Nephron (organoid): ENCODE data around the gene CHID1.

Experiments
- H3K27ac Mint-ChIP-seq, 3 experiments: 2 replicates each; pipeline ENCODE4 v1.8.0; 2020; ENCODE audit warnings: mixed read lengths in 3 of 3, mild to moderate bottlenecking in 2 of 3, moderate library complexity in 1 of 3
- H3K27me3 Mint-ChIP-seq: 2 replicates; pipeline ENCODE4 v1.8.0; 2021; ENCODE audit warnings: low read depth, mild to moderate bottlenecking, moderate library complexity, mixed read lengths
- H3K36me3 Mint-ChIP-seq: 2 replicates; pipeline ENCODE4 v1.8.0; 2020; ENCODE audit warnings: low read depth, mixed read lengths
- H3K4me1 Mint-ChIP-seq: 2 replicates; pipeline ENCODE4 v1.8.0; 2020; ENCODE audit warnings: mixed read lengths
- H3K4me3 Mint-ChIP-seq, 3 experiments: 2 replicates each; pipeline ENCODE4 v1.8.0; 2020; ENCODE audit warnings: mild to moderate bottlenecking in 3 of 3, mixed read lengths in 3 of 3, moderate library complexity in 2 of 3
- H3K9me3 Mint-ChIP-seq: 2 replicates; pipeline ENCODE4 v1.8.0; 2020; ENCODE audit warnings: mixed read lengths
- TF ChIP-seq, protein P1 (sequence below), 3 experiments: fragments of 200-600 bp; sonication (generic); IDR thresholded peaks; one replicate each; pipeline ENCODE4 v1.5.0; 2021; ENCODE audit warnings: antibody characterized with exemption in 3 of 3; ENCODE audit not compliant: unreplicated experiment in 3 of 3

The CHID1 gene

DNA sequence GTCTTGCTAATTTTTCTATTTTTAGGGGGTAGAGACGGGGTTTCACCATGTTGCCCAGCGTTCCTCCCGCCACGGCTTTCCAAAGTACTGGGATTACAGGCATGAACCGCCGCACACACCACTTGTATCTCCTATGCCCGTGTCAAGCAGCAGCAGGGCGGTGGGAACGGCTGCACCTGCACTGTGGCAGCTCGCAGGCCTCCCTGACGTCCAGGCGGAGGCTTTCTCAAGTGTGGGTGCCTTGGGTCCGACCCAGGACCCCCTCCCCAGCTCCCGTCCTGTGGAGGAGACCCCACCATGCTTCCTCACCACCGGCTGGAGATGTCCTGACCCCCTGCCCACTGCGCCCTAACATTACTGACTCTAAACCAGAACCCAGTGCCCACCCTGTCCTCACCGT is 42.2 kb downstream of the CHID1 start:
- peaks cover 4% of the 10 kb centered on the region for H3K4me1 Mint-ChIP-seq

DNA sequence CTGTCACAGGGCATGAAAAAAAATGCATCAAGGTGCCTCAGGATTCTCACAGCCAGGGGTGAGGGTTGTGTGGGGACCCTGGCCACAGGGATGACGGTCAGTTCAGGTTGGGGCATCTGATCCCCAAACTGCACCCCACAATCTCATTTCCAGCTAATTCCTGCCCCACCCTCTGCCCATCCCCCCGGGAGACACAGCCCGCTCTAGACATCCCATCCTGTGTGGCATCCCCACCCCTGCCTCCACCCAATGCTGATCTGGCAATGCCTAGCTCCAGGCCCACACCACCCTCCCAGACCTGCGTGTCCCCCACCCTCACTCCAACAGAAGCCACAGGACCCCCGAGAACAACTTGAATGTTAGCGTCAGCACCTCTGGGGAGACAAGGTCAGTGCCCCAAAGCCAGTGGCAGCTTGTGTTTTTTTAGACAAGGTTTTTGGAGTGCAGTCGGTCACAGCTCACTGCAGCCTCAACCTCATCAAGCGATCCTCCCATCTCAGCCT is 42.7 kb downstream of the CHID1 start:
- Mint-ChIP-seq H3K4me1 (peaks cover 5% of the 10 kb centered on the region), H3K27me3 (no peaks in the 10 kb centered on the region), H3K9me3 (no peaks in the 10 kb centered on the region), H3K4me3 (no peak overlapping the region), H3K27ac (no peak overlapping the region), H3K36me3 (no peaks in the 10 kb centered on the region)
- TF ChIP-seq, protein P1, sequence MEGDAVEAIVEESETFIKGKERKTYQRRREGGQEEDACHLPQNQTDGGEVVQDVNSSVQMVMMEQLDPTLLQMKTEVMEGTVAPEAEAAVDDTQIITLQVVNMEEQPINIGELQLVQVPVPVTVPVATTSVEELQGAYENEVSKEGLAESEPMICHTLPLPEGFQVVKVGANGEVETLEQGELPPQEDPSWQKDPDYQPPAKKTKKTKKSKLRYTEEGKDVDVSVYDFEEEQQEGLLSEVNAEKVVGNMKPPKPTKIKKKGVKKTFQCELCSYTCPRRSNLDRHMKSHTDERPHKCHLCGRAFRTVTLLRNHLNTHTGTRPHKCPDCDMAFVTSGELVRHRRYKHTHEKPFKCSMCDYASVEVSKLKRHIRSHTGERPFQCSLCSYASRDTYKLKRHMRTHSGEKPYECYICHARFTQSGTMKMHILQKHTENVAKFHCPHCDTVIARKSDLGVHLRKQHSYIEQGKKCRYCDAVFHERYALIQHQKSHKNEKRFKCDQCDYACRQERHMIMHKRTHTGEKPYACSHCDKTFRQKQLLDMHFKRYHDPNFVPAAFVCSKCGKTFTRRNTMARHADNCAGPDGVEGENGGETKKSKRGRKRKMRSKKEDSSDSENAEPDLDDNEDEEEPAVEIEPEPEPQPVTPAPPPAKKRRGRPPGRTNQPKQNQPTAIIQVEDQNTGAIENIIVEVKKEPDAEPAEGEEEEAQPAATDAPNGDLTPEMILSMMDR (IDR thresholded peaks at IDR 0.05; ENCODE audit: unreplicated experiment in 3 of 3) = no peak

More for the DNA sequence above, 42.2 kb downstream of the CHID1 start:
- Mint-ChIP-seq H3K9me3 (no peaks in the 10 kb centered on the region), H3K27ac (no peak overlapping the region), H3K27me3 (no peaks in the 10 kb centered on the region), H3K4me3 (no peak overlapping the region), H3K36me3 (peaks cover 3% of the 10 kb centered on the region)
- TF ChIP-seq, protein P1 (IDR thresholded peaks at IDR 0.05; ENCODE audit: unreplicated experiment in 3 of 3) = no peak

DNA sequence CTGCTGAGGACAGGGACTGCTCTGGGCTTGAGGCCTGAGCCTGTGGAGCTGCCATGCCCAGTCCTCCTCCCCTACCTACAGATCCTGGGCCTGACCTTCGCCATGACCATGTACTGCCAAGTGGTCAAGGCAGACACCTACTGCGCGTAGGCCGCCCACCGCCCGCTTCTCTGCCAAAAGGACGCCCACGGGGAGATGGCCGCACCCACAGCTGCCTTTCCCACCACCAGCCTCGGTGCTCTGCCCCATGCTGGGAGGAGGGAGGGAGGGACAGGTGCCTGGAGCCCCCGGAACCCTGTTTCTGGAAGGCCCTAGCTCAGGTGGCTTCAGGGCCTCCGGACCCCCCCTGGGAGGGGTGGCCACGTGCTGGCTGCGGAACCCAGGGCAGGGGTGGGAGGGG is 44.1 kb downstream of the CHID1 start:
- no peaks in the 10 kb centered on the region for H3K27me3 Mint-ChIP-seq
- H3K9me3 Mint-ChIP-seq = no peaks in the 10 kb centered on the region
- no peaks in the 10 kb centered on the region for H3K36me3 Mint-ChIP-seq
- peaks cover 11% of the 10 kb centered on the region for H3K4me1 Mint-ChIP-seq
- H3K27ac Mint-ChIP-seq = no peak overlapping the region
- no peak overlapping the region for H3K4me3 Mint-ChIP-seq
- TF ChIP-seq, protein P1 (IDR thresholded peaks at IDR 0.05; ENCODE audit: unreplicated experiment in 3 of 3) = no peak

DNA sequence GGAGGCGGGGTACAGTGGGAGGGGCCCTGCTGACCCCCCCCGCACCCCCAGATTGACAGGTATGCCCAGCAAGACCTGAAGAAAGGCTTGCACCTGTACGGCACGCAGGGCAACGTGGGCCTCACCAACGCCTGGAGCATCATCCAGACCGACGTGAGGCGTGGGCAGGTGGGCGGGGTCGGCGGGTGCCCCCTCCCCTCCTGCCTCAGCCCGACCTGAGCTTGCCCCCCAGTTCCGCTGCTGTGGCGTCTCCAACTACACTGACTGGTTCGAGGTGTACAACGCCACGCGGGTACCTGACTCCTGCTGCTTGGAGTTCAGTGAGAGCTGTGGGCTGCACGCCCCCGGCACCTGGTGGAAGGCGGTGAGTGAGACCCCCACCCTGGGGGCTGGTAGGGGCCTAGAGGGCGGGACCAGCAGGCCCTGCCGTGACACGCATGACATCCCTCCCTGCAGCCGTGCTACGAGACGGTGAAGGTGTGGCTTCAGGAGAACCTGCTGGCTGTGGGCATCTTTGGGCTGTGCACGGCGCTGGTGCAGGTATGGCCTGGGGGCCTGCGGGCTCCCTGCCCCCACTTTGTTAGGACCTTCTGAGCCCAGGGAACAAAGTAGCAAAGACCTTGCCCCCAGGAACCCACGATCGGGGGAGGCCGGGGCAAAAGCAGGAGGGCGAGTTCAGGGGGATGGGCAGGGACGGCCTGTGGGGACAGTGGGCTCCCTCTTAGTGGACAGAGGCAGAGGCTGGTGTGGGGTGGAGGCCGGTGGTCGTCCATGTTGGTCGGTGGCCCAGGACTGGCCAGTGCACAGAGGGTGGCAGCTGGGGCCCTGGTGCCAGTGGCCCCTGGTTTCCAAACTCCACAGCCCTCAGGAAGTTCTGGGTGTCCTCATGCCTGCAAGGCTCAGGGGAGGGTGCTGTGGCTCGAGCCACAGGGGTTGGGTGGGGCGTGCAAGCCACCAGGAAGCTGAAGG is 44.9 kb downstream of the CHID1 start:
- peaks cover 12% of the 10 kb centered on the region for H3K4me1 Mint-ChIP-seq
- H3K27me3 Mint-ChIP-seq = no peaks in the 10 kb centered on the region
- H3K9me3 Mint-ChIP-seq = no peaks in the 10 kb centered on the region
- H3K36me3 Mint-ChIP-seq = no peaks in the 10 kb centered on the region
- no peak overlapping the region for H3K27ac Mint-ChIP-seq
- TF ChIP-seq, protein P1 (IDR thresholded peaks at IDR 0.05; ENCODE audit: unreplicated experiment in 3 of 3) = no peak
- H3K4me3 Mint-ChIP-seq = no peak overlapping the region

DNA sequence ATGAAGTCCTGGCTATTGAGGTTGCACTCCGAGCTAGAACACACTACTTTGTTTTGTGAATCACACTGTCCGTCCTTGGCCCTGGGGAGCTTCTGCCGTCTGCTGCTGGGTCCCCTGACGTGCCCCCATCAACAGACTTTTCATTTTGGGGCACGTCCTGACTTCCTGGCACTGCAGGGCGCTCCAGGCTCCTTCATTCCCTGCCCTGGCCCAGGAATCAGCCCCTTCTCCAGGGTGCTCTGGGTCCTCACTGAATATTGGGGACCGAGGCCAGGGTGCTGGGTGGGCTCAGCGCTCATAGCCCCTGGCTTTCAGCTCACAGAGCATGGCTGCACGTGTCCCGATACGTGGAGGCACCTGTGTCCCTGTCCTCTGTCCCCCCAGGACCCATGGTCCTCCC is 45.7 kb downstream of the CHID1 start:
- no peak overlapping the region for H3K4me3 Mint-ChIP-seq
- TF ChIP-seq, protein P1 (IDR thresholded peaks at IDR 0.05; ENCODE audit: unreplicated experiment in 3 of 3) = no peak
- peaks cover 13% of the 10 kb centered on the region for H3K4me1 Mint-ChIP-seq
- H3K9me3 Mint-ChIP-seq = no peaks in the 10 kb centered on the region
- H3K36me3 Mint-ChIP-seq = no peaks in the 10 kb centered on the region
- H3K27ac Mint-ChIP-seq = peak overlapping the region; percentile 40 to 69 (median 68)
- no peaks in the 10 kb centered on the region for H3K27me3 Mint-ChIP-seq
